HG03060 (cell line): Measurements from ENCODE around the gene SLIT2.

Source experiments
- ATAC-seq: cut with Tn5 transposase; IDR thresholded peaks from one replicate; pipeline ENCODE4 v1.9.1; 2021; ENCODE audit warnings: low read depth, moderate number of reproducible peaks; ENCODE audit not compliant: unreplicated experiment

Gene SLIT2

GRCh38 chr4:20251796-20252655 is at the start of gene SLIT2:
Gene SLIT2, plus strand, starts transcription at chr4:20251905. Its CDS starts 1,911 bp downstream, at chr4:20253816.
- ATAC-seq: no peak

- no peak for ATAC-seq
Observed at GRCh38 chr4:20203508-20203907, 48.2 kb upstream of the SLIT2 start.

- no peak for ATAC-seq
Observed at GRCh38 chr4:20217521-20217920, 34.2 kb upstream of the SLIT2 start.

GRCh38 chr4:20217951-20218350 is 33.8 kb upstream of the SLIT2 start:
- no peak for ATAC-seq

GRCh38 chr4:20219521-20219920 is 32.2 kb upstream of the SLIT2 start:
- no peak for ATAC-seq

- no peak for ATAC-seq
Observed at GRCh38 chr4:20237894-20238537, 13.7 kb upstream of the SLIT2 start.

- peak; percentile 75 for ATAC-seq
Observed at GRCh38 chr4:20248155-20248558, 3.5 kb upstream of the SLIT2 start.

- ATAC-seq: no peak
Observed at GRCh38 chr4:20249333-20249732, 2.4 kb upstream of the SLIT2 start.

- ATAC-seq: no peak
Observed at GRCh38 chr4:20251031-20251795, 492 bp upstream of the SLIT2 start.

GRCh38 chr4:20252656-20253282 is 1.1 kb downstream of the SLIT2 start:
- no peak for ATAC-seq

GRCh38 chr4:20253283-20253734 is 1.6 kb downstream of the SLIT2 start:
- no peak for ATAC-seq

GRCh38 chr4:20253735-20254409 is 2.2 kb downstream of the SLIT2 start:
- ATAC-seq: no peak

GRCh38 chr4:20254511-20255250 is 3.0 kb downstream of the SLIT2 start:
- ATAC-seq: no peak

- ATAC-seq: no peak
Observed at GRCh38 chr4:20255251-20255586, 3.5 kb downstream of the SLIT2 start.

- no peak for ATAC-seq
Observed at GRCh38 chr4:20255823-20256222, 4.1 kb downstream of the SLIT2 start.

- ATAC-seq: no peak
Observed at GRCh38 chr4:20256381-20256881, 4.7 kb downstream of the SLIT2 start.

GRCh38 chr4:20259707-20260106 is 8.0 kb downstream of the SLIT2 start:
- no peak for ATAC-seq

- no peak for ATAC-seq
Observed at GRCh38 chr4:20260821-20261220, 9.1 kb downstream of the SLIT2 start.

GRCh38 chr4:20262221-20262620 is 10.5 kb downstream of the SLIT2 start:
- ATAC-seq: no peak
